Right renal cortex interstitium (tissue), 3 donors: Measurements from ENCODE around the gene OMG. TPM values are rescaled to one million over a fixed set of nuclear protein-coding genes. Genes with fewer than 3 reads are reported as not detected.
"Not testable (repeated sequence)": the region's sequence is repeated elsewhere in the genome, so short reads cannot be mapped to it uniquely, and the experiment has no call there.

ENCODE experiments used
- DNase-seq, 3 donors: peaks; one replicate each; pipeline ENCODE4 v3.0.0-alpha.2; 2013; ENCODE audit warnings: low read depth in 3 of 3, low spot score in 2 of 3
- polyA plus RNA-seq, 3 donors: library from polyadenylated mRNA; unstranded; fragments of 120-200 nt; gene quantifications; one replicate each; pipeline ENCODE4 v1.2.1, GENCODE V29; 2013; ENCODE audit not compliant: insufficient read length in 3 of 3

Gene OMG
- polyA plus RNA-seq, 3 donors = 0.10 to 0.19 (median 0.17) TPM

- no peak for DNase-seq
Observed at GRCh38 chr17:31309556-31309955, 12.5 kb upstream of the OMG start.

- no peak for DNase-seq
Observed at GRCh38 chr17:31308372-31309334, 11.6 kb upstream of the OMG start.

GRCh38 chr17:31307640-31308039, 10.6 kb upstream of the OMG start:
- no peak for DNase-seq

GRCh38 chr17:31299624-31300023, 2.6 kb upstream of the OMG start:
- DNase-seq = no peak

- no peak for DNase-seq
Observed at GRCh38 chr17:31296142-31296541, 897 bp downstream of the OMG start.

GRCh38 chr17:31295489-31295871, 1.6 kb downstream of the OMG start:
- DNase-seq = no peak

- DNase-seq = no peak
Observed at GRCh38 chr17:31294820-31295488, 2.1 kb downstream of the OMG start.

GRCh38 chr17:31294231-31294630, 2.8 kb downstream of the OMG start:
- no peak for DNase-seq

- DNase-seq = no peak
Observed at GRCh38 chr17:31293581-31293980, 3.5 kb downstream of the OMG start.

GRCh38 chr17:31291820-31292219, 5.2 kb downstream of the OMG start:
- no peak for DNase-seq

- DNase-seq = no peak
Observed at GRCh38 chr17:31289790-31290189, 7.2 kb downstream of the OMG start.

- not testable (repeated sequence) for DNase-seq
Observed at GRCh38 chr17:31287932-31288331, 9.1 kb downstream of the OMG start.

GRCh38 chr17:31286587-31286986, 10.5 kb downstream of the OMG start:
- DNase-seq = no peak

- no peak for DNase-seq
Observed at GRCh38 chr17:31283841-31284240, 13.2 kb downstream of the OMG start.

GRCh38 chr17:31281061-31281460, 16.0 kb downstream of the OMG start:
- DNase-seq = no peak

- DNase-seq = no peak
Observed at GRCh38 chr17:31279401-31279800, 17.6 kb downstream of the OMG start.

GRCh38 chr17:31275116-31275515, 21.9 kb downstream of the OMG start:
- DNase-seq = no peak

- DNase-seq = no peak
Observed at GRCh38 chr17:31274252-31274651, 22.8 kb downstream of the OMG start.

GRCh38 chr17:31273516-31273915, 23.5 kb downstream of the OMG start:
- DNase-seq = no peak

GRCh38 chr17:31272803-31273202, 24.2 kb downstream of the OMG start:
- DNase-seq = no peak

GRCh38 chr17:31272236-31272635, 24.8 kb downstream of the OMG start:
- DNase-seq = no peak

- no peak for DNase-seq
Observed at GRCh38 chr17:31269578-31269983, 27.5 kb downstream of the OMG start.
